SH-SY5Y (cell line): ENCODE measurements around the gene STOML2.

Experiments used
- GATA2 ChIP-seq: IDR thresholded peaks from 2 replicates; pipeline ENCODE4 v1.6.1; 2011; ENCODE audit warnings: mild to moderate bottlenecking, low read depth, low read length
- GATA3 ChIP-seq: IDR thresholded peaks from 2 replicates; pipeline ENCODE4 v1.6.1; 2011; ENCODE audit warnings: low read depth, mild to moderate bottlenecking, low read length, moderate library complexity

GRCh38 chr9:35079426-35080341, 23.2 kb downstream of the STOML2 start, which contains the start of gene FANCG:
- TF ChIP-seq GATA2 (no peak), GATA3 (no peak)
